HEK293T (cell line): ENCODE measurements around the gene EXOC3L2.

Source experiments
- CTCF ChIA-PET: fragments of 350-600 bp; formaldehyde crosslinking; extraction: SDS; loops from one replicate; lab custom pipeline; 2021; ENCODE audit warnings: antibody characterized with exemption, inconsistent platforms; lab: Yijun Ruan, JAX
- POLR2A ChIA-PET: fragments of 350-600 bp; formaldehyde crosslinking; extraction: SDS; loops from one replicate; lab custom pipeline; 2020; ENCODE audit warnings: antibody characterized with exemption, inconsistent platforms; lab: Yijun Ruan, JAX
- DNase-seq: peaks from one replicate; pipeline ENCODE4 v3.0.0; 2012; ENCODE audit warnings: mixed read lengths; ENCODE audit errors: extremely low spot score
- ARNT ChIP-seq: fragments of 450-650 bp; IDR thresholded peaks from 2 replicates; pipeline ENCODE4 v1.6.1; 2017; ENCODE audit warnings: mild to moderate bottlenecking
- BHLHE40 ChIP-seq: fragments of 450-650 bp; IDR thresholded peaks from 2 replicates; pipeline ENCODE4 v1.6.1; 2016; ENCODE audit warnings: mild to moderate bottlenecking, moderate library complexity, borderline replicate concordance
- CTBP1 ChIP-seq: fragments of 450-650 bp; IDR thresholded peaks from 2 replicates; pipeline ENCODE4 v1.6.1; 2016; ENCODE audit warnings: borderline replicate concordance
- ELF4 ChIP-seq: fragments of 450-650 bp; IDR thresholded peaks from 2 replicates; pipeline ENCODE4 v1.6.1; 2017; ENCODE audit warnings: antibody characterized with exemption
- FOXA1 ChIP-seq: fragments of 450-650 bp; IDR thresholded peaks from 2 replicates; pipeline ENCODE4 v1.6.1; 2016; ENCODE audit warnings: mild to moderate bottlenecking
- FOXK2 ChIP-seq: fragments of 450-650 bp; IDR thresholded peaks from 2 replicates; pipeline ENCODE4 v1.6.1; 2016; ENCODE audit warnings: mild to moderate bottlenecking
- FOXM1 ChIP-seq: fragments of 450-650 bp; IDR thresholded peaks from 2 replicates; pipeline ENCODE4 v1.6.1; 2017; ENCODE audit warnings: mild to moderate bottlenecking, borderline replicate concordance
- HDGF ChIP-seq: fragments of 450-650 bp; IDR thresholded peaks from 2 replicates; pipeline ENCODE4 v1.6.1; 2017; ENCODE audit warnings: antibody characterized with exemption, borderline replicate concordance
- L3MBTL2 ChIP-seq: fragments of 450-650 bp; conservative IDR thresholded peaks from 2 replicates; pipeline ENCODE4 v1.6.1; 2016; ENCODE audit warnings: mild to moderate bottlenecking
- LEF1 ChIP-seq: fragments of 450-650 bp; IDR thresholded peaks from 2 replicates; pipeline ENCODE4 v1.6.1; 2017; ENCODE audit warnings: mild to moderate bottlenecking, borderline replicate concordance
- NFRKB ChIP-seq: fragments of 450-650 bp; IDR thresholded peaks from 2 replicates; pipeline ENCODE4 v1.6.1; 2016; ENCODE audit warnings: mild to moderate bottlenecking, moderate library complexity
- SP1 ChIP-seq: fragments of 450-650 bp; IDR thresholded peaks from 2 replicates; pipeline ENCODE4 v1.6.1; 2017
- SUZ12 ChIP-seq: fragments of 450-650 bp; IDR thresholded peaks from 2 replicates; pipeline ENCODE4 v1.6.1; 2016; ENCODE audit warnings: mild to moderate bottlenecking
- TARDBP ChIP-seq: fragments of 450-650 bp; IDR thresholded peaks from 2 replicates; pipeline ENCODE4 v1.6.1; 2016
- ZNF384 ChIP-seq: fragments of 450-650 bp; IDR thresholded peaks from 2 replicates; pipeline ENCODE4 v1.6.1; 2016
- TF ChIP-seq, protein P1 (sequence below): fragments of 450-650 bp; IDR thresholded peaks from 2 replicates; pipeline ENCODE4 v1.6.1; 2016

EXOC3L2 gene

DNA sequence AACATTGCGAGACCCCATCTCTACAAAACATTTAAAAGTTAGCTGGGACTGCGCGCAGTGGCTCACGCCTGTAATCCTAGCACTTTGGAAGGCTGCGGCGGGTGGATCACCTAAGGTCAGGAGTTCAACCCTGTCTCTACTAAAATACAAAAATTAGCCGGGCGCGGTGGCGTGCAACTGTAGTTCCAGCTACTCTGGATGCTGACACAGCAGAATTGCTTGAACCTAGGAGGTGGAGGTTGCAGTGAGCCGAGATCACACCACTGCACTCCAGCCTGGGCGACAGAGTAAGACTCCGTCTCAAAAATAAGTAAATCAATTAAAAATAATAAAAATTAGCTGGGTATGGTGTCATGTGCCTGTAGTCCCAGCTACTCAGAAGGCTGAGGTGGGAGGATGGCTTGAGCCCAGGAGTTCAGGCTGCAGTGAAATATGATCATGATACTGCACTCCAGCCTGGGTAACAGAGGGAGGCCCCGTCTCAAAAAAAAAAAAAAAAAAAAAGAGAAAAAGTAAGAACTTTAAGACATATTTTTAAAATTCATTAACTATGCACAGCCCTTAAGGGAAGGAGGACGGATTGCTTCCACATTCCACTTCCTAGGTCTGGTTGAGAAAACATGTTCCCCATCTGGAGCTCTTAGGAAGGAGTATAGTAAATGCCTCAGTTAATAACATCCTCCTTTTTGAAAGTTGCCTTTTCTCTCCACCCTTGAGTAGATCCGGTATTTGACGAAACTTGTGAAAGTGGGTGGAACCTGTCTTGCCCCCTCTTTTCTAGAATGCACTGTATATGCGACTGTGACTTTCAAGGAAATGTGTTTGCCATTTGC, 26.1 kb downstream of the EXOC3L2 start:
- CTCF ChIA-PET = interaction anchor here (0.7 kb wide), 1 partner anchor 56 kb away, joined by 3 read pairs; no protein-coding TSS in a partner anchor
- TF ChIP-seq ZNF384 (0 out of 2 replicates have a peak, but pooled peaks have one; percentile 45), ARNT (no peak), SP1 (no peak), ELF4 (no peak), LEF1 (no peak)
- no peak for DNase-seq
- POLR2A ChIA-PET = no interaction called here

DNA sequence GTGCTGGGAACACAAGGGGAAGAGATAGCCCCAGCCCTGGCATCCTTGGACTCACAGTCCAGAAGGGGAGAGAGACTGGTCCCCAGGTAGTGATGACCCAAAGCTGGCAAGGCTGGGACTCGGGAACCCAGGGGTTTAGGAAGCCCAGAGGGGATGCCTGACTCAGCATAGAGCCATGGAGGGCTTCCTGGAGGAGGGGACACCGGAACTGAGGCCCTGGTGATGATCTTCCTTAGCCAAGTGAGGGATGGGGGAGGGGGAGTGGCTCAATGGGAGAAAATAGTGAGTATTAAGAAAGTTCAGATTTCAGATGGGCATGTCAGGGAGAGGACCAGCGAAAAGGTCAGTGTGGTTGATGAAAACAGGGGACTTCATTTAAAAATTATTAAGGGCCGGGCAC, 26.8 kb downstream of the EXOC3L2 start:
- DNase-seq = no peak
- ChIA-PET CTCF (interaction anchor here (0.7 kb wide), 1 partner anchor 57 kb away, joined by 3 read pairs; no protein-coding TSS in a partner anchor), POLR2A (no interaction called here)
- TF ChIP-seq BHLHE40 = no peak
- TF ChIP-seq NFRKB = no peak
- no peak for TF ChIP-seq HDGF
- TF ChIP-seq, protein P1, sequence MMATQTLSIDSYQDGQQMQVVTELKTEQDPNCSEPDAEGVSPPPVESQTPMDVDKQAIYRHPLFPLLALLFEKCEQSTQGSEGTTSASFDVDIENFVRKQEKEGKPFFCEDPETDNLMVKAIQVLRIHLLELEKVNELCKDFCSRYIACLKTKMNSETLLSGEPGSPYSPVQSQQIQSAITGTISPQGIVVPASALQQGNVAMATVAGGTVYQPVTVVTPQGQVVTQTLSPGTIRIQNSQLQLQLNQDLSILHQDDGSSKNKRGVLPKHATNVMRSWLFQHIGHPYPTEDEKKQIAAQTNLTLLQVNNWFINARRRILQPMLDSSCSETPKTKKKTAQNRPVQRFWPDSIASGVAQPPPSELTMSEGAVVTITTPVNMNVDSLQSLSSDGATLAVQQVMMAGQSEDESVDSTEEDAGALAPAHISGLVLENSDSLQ = no peak
- no peak for TF ChIP-seq TARDBP
- TF ChIP-seq SP1 = no peak
- TF ChIP-seq SUZ12 = no peak
- TF ChIP-seq ARNT = no peak
- no peak for TF ChIP-seq FOXM1
- TF ChIP-seq ELF4 = no peak
- no peak for TF ChIP-seq ZNF384
- no peak for TF ChIP-seq L3MBTL2
- no peak for TF ChIP-seq LEF1
- TF ChIP-seq FOXA1 = no peak

DNA sequence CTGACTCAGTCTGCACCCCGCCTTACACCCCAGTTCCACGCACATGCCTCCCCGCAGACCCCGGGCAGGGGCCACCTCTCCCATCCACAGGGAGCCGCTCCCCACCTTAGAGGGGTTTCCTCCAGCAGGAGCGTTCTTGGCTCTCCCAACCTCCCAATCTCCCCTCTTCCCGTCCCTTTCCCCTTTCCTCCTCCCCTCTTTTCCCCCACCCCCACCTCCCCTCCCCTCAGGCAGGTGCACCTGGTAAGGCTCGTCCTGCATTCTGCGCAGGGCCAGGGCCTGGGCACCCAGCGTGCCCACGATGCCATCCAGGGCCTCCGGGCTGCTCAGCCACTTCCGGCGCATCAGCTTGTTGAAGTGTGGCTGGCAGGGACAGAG, 27.3 kb downstream of the EXOC3L2 start:
- no peak for DNase-seq
- CTCF ChIA-PET = no interaction called here
- POLR2A ChIA-PET = no interaction called here
- no peak for TF ChIP-seq FOXK2

DNA sequence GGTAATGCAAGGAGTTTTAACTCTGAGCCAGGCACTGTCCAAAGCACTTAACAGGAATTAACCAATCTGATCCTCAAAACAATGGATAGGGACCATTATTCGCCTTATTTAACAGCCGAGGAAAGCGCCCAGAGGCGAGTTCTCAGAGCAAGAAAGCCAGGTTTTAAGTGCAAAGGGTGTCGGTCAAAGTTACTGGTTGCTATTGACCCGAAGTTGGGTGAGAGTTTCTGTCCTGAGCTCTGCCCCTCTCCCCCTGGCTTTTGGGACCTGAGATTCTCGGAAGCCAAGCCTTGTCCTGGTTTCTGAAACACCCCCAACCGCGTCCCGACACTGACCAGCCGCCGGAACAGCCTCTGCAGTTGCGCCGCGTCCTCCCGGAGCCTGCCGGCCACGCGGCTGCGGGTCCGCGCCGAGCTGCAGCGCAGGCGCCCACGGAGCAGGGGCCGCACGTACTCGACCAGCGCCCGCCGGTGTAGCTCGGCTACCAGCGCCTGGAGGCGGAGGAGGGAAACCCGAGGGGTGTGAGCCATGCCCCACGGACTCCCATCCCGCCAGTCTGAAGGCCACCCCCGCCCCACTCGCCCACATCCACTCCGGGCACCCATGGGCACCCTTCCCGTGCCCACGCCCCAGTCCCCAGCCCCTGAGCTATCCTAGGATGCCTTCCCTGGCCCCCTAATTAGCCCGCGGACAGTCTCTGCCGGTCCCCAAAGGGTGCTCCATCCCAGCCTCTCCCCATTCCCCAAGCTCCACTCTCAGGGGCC, 27.8 kb downstream of the EXOC3L2 start:
- no peak for TF ChIP-seq ZNF384
- TF ChIP-seq TARDBP = no peak
- no peak for TF ChIP-seq NFRKB
- no peak for TF ChIP-seq ARNT
- TF ChIP-seq SP1 = no peak
- no peak for TF ChIP-seq L3MBTL2
- TF ChIP-seq BHLHE40 = no peak
- TF ChIP-seq, protein P1 = no peak
- TF ChIP-seq FOXA1 = no peak
- ChIA-PET POLR2A (no interaction called here), CTCF (no interaction called here)
- DNase-seq = no peak

DNA sequence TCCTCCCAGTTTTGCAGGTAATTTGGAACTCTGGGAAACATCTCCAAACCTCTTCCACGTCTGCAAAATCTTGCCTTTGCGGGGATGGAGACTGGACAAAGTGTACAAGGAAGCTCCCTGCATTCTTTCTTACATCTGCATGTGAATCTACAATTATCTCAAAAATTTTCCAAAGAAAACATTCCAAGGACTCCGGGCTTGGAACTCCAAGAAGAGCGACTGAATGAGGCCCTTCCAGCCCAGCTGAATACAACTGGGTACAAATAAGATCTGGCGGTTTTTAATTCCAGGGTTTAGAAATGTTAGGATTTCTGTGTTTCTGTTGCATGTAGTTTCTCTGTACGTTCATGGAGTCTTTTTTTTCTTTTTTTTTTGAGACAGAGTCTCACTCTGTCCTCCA, 28.5 kb downstream of the EXOC3L2 start:
- ChIA-PET CTCF (interaction anchor here (0.6 kb wide), 1 partner anchor 33 kb away, joined by 4 read pairs; no protein-coding TSS in a partner anchor), POLR2A (no interaction called here)
- DNase-seq = no peak
- TF ChIP-seq CTBP1 (no peak), ZNF384 (no peak), ARNT (no peak), FOXM1 (no peak), L3MBTL2 (no peak), HDGF (no peak), SP1 (no peak), FOXK2 (no peak)

DNA sequence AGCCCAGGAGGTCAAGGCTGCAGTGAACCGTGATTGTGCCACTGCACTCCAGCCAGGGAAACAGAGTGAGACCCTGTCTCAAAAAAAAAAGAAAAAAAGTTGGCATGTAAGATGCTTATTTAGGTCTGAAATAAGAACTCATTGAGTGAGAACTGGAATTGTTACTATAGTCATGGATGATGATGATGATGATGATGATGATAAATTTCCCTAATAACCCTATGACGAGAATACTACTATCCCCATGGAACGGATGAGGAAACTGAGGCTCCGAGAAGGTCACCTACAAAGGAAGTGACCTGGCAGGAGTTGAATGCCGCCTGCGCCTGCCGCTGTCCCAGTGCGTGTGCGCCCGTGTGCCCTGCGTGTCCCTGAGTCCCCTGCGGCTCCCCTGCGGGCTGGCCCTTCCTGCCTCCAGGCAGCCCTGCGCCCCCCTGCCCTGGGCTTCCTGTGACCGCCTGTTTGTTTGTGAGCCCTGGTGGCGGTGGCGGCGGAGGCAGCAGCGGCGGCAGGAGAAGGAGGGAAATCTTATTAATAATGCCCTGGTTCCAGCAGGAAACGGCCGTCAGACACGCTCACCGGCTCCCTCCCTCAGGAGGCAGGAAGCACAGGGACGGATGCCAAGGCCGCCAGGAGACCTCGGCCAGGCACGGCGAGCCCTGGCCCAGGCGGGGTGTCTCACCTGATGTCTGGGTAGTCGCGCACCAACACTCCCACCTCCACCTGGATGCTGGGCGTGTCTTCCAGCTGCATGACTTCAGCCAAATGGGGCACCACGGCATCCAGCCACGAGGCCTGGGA, 29.6 kb downstream of the EXOC3L2 start:
- CTCF ChIA-PET = no interaction called here
- no peak for DNase-seq
- no peak for TF ChIP-seq SUZ12
- TF ChIP-seq ARNT = no peak
- no peak for TF ChIP-seq CTBP1
- no peak for TF ChIP-seq ELF4
- TF ChIP-seq L3MBTL2 = no peak
- no peak for TF ChIP-seq LEF1
- no peak for TF ChIP-seq FOXK2
- no peak for TF ChIP-seq FOXM1
- POLR2A ChIA-PET = no interaction called here

DNA sequence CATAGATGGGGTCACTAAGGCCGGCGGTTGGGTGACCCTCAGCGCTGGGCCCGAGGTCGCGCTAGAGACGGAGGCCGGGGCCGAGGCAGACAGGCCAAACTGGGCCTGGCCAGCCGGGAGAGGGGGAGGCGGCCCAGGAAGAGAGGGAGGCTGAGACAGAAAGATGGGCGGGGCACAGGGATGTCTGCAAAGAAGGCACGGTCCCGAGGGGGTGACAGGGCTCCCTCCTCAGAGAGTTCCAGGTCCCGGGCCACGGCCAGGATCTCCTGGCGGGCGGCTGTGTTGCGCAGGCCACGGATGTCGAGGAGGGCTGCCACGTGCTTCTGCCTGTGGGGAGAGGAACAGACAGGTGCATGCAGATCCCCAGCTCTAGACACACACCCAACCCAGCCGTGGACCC, 32.2 kb downstream of the EXOC3L2 start:
- ChIA-PET POLR2A (interaction anchor here (0.5 kb wide), 1 partner anchor 453 kb away, joined by 4 read pairs; no protein-coding TSS in a partner anchor), CTCF (no interaction called here)
- no peak for DNase-seq
- TF ChIP-seq ARNT = no peak
- TF ChIP-seq FOXA1 = no peak
- TF ChIP-seq FOXM1 = no peak
- TF ChIP-seq, protein P1 = no peak
- TF ChIP-seq ELF4 = no peak
- TF ChIP-seq SUZ12 = no peak
- TF ChIP-seq SP1 = no peak
- TF ChIP-seq HDGF = no peak
- TF ChIP-seq L3MBTL2 = no peak
- no peak for TF ChIP-seq BHLHE40
- no peak for TF ChIP-seq TARDBP
- no peak for TF ChIP-seq ZNF384
- no peak for TF ChIP-seq CTBP1
- no peak for TF ChIP-seq LEF1
- TF ChIP-seq NFRKB = no peak
